Adrenal gland (tissue), 12 donors: ENCODE measurements around the gene KCNMB2. TPM values are rescaled to one million over a fixed set of nuclear protein-coding genes. Genes with fewer than 3 reads are reported as not detected.

ENCODE experiments used
- DNase-seq, 7 donors: peaks; one replicate each; pipeline ENCODE4 v3.0.0-alpha.2; 2019 to 2020
- H3K27ac ChIP-seq, 5 donors: fragments of 200-600 bp; sonication (generic) in 4 of 5; 1 replicate in 3 of 5; 2 replicates in 2 of 5; pipeline versions ENCODE4 v1.5.1 to v1.8.0; 2016 to 2020; ENCODE audit warnings: mild to moderate bottlenecking in 1 of 5
- H3K27me3 ChIP-seq: fragments of 200-600 bp; 2 replicates; pipeline ENCODE4 v1.8.0; 2021
- H3K36me3 ChIP-seq, 2 donors: fragments of 200-600 bp; replicated peaks in 1 of 2; 1 replicate in 1 of 2; 2 replicates in 1 of 2; pipeline versions ENCODE4 v1.5.1 to v1.8.0; 2018 to 2022
- H3K4me1 ChIP-seq, 2 donors: fragments of 200-600 bp; replicated peaks in 1 of 2; 1 replicate in 1 of 2; 2 replicates in 1 of 2; pipeline versions ENCODE4 v1.5.1 to v1.8.0; 2018 to 2021
- H3K4me3 ChIP-seq, 4 donors: fragments of 200-600 bp; sonication (generic) in 3 of 4; one replicate each; pipeline ENCODE4 v1.5.1; 2016 to 2018
- H3K9me3 ChIP-seq, 3 donors: fragments of 200-600 bp; sonication (generic) in 1 of 3; replicated peaks in 1 of 3; 1 replicate in 2 of 3; 2 replicates in 1 of 3; pipeline versions ENCODE4 v1.5.1 to v1.8.0; 2016 to 2021
- POLR2A ChIP-seq, 2 donors: fragments of 450-650 bp; IDR thresholded peaks; one replicate each; pipeline ENCODE4 v1.6.1; 2017; ENCODE audit warnings: antibody characterized with exemption in 2 of 2, mild to moderate bottlenecking in 2 of 2, moderate library complexity in 1 of 2
- WGBS, 4 donors: extraction: QIAGEN DNeasy Blood & Tissue Kit in 2 of 4; methylation state at CpG; one replicate each; pipeline versions ENCODE4 v1.1.5 to v1.1.7; 2013 to 2017; 5-methylcytosine and 5-hydroxymethylcytosine counted together
- intact Hi-C, 2 donors: fragments of 100-400 bp; cut with DNase I; formaldehyde crosslinking; loops; one replicate each; pipeline versions ENCODE4 v1.14.1 to v1.15.0; 2022 to 2023
- polyA plus RNA-seq, 3 donors: library from polyadenylated mRNA; stranded (reverse); fragments of 200-250 nt in 2 of 3; fragments of 350-450 nt in 1 of 3; fragmentation: Illumina TruSeq in 1 of 3; extraction: RNeasy Lipid Tissue Mini Kit (QIAGEN cat#74804) in 1 of 3; gene quantifications; one replicate each; pipeline ENCODE4 v1.2.3, GENCODE V29; 2013 to 2014
- total RNA-seq, 9 donors: library from RNA; depleted of rRNA in 4 of 9; stranded (reverse); fragments of >200 nt in 4 of 9; fragments of 120-200 nt in 1 of 9; fragmentation: NEBNext Ultra II Directional in 1 of 9; extraction: Animal tissue kit (Norgen Biotek cat#: 25700) in 1 of 9; gene quantifications; one replicate each; pipeline versions ENCODE4 v1.1.0 to v1.2.4, GENCODE V29; 2013 to 2023
- TF ChIP-seq, protein P1 (sequence below), 6 experiments: fragments of 450-650 bp in 4 of 6; fragments of 200-600 bp in 2 of 6; sonication (generic) in 1 of 6; IDR thresholded peaks; 1 replicate in 5 of 6; 2 replicates in 1 of 6; pipeline versions ENCODE4 v1.5.1 to v1.8.0; 2016 to 2021; ENCODE audit warnings: antibody characterized with exemption in 6 of 6, mild to moderate bottlenecking in 2 of 6, moderate library complexity in 1 of 6
- donor health status: healthy with polysubstance abuse.
- donor health status: Bipolar disorder and iron deficiency.
- donor health status: DM: yes; HTN: yes; CAD: no.
- donor health status: DM: no; HTN: no; CAD: no.
- donor health status: DM: no; HTN: no; CAD: no.
- donor health status: DM: yes; HTN: yes; CAD: no.

Gene KCNMB2
- total and polyA plus RNA-seq, 12 donors, result 0.58 to 8.6 (median 2.9) TPM; not detected in 3

DNA sequence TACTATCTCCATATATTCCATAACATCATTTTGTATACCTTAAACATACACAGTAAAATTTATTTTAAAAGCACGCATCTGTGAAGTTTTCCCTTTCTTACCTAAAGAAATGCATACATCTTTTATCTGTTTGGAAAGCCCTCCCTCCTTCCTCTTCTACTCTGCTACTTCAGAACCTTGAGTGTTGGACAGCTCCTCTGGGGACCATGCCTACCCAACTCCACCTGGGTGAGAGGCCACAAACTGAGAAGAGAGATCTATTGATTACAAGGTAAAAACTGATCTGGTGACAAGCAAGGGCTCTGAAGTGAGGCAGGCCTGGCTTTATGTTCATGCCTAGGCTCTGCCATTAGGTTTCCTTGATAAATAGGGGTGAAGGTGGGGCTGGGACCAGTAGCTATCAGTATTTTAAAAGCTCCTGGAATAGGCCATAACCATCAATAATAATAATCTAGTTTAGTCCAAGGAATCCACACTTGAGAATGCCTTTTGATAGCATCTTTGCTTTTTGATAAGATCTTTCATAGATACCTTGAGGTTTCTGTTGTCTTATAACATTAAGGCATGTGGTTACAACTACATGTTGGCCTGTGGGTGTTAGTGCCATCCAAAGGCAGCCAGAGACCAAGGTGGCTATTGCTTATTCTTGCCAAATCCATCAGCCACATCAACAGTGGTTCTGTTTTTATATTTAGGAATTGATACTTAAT lies 148.8 kb downstream of the KCNMB2 start:
- TF ChIP-seq, protein P1, sequence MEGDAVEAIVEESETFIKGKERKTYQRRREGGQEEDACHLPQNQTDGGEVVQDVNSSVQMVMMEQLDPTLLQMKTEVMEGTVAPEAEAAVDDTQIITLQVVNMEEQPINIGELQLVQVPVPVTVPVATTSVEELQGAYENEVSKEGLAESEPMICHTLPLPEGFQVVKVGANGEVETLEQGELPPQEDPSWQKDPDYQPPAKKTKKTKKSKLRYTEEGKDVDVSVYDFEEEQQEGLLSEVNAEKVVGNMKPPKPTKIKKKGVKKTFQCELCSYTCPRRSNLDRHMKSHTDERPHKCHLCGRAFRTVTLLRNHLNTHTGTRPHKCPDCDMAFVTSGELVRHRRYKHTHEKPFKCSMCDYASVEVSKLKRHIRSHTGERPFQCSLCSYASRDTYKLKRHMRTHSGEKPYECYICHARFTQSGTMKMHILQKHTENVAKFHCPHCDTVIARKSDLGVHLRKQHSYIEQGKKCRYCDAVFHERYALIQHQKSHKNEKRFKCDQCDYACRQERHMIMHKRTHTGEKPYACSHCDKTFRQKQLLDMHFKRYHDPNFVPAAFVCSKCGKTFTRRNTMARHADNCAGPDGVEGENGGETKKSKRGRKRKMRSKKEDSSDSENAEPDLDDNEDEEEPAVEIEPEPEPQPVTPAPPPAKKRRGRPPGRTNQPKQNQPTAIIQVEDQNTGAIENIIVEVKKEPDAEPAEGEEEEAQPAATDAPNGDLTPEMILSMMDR (IDR thresholded peaks at IDR 0.05), result no peak
- TF ChIP-seq POLR2A (IDR thresholded peaks at IDR 0.05), result no peak
- Histone ChIP-seq H3K27ac (no peak overlapping the region), H3K9me3 (no peaks in the 10 kb centered on the region), H3K36me3 (no peaks in the 10 kb centered on the region), H3K27me3 (no peaks in the 10 kb centered on the region), H3K4me1 (no peaks in the 10 kb centered on the region), H3K4me3 (no peak overlapping the region)
- intact Hi-C loops, result no loop called here
- DNase-seq, result no peak
- WGBS, 4 donors, result 73 to 80% (median 78%) methylated on average over 1 of the region's 1 CpG

DNA sequence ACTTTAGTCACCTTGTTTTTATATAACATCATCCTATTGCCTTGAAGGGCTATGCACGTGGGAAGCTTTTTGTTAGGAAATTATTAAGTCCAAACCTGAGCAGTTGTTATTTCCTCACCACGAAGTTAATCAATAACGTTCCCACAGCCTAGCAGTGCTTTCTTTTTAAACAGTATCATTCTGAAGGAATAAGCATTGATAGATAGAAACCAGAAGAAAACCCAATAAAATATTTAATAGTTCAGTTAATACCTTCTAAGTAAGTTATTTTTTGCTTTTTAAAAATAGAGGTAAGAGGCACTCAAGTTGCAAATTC lies 149.3 kb downstream of the KCNMB2 start:
- Histone ChIP-seq H3K36me3 (no peaks in the 10 kb centered on the region), H3K27me3 (no peaks in the 10 kb centered on the region), H3K4me3 (no peak overlapping the region), H3K4me1 (no peaks in the 10 kb centered on the region), H3K9me3 (no peaks in the 10 kb centered on the region), H3K27ac (no peak overlapping the region)
- intact Hi-C loops, result no loop called here
- TF ChIP-seq, protein P1 (IDR thresholded peaks at IDR 0.05), result no peak
- TF ChIP-seq POLR2A (IDR thresholded peaks at IDR 0.05), result no peak
- 48 to 57% (median 53%) methylated on average over 3 of the region's 3 CpGs for WGBS, 4 donors
- no peak for DNase-seq

DNA sequence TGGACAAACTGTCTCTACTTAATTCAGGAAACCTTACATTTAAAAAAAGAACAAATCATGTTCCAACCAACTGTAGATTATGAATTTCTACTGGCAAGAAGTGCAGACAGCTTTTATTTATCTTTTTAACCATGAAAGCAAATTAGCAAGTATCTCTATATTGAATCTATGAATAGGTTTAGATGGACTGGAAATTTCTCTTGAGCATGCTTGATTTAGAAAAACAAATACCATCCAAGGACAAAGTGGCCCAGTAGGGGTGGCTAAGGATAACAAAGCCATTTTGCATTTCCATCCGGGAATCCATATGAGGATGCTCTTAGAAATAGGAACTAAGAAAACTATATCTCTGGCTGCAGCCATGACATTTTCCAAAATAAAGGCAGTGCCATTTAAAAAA lies 150.6 kb downstream of the KCNMB2 start:
- DNase-seq, result no peak
- intact Hi-C loops, result no loop called here
- no peaks in the 10 kb centered on the region for H3K27me3 ChIP-seq
- no peak overlapping the region for H3K4me3 ChIP-seq
- no peak for TF ChIP-seq POLR2A (IDR thresholded peaks at IDR 0.05)
- TF ChIP-seq, protein P1 (IDR thresholded peaks at IDR 0.05), result no peak
- no peaks in the 10 kb centered on the region for H3K9me3 ChIP-seq
- WGBS, 4 donors, result 39 to 50% (median 48%) methylated on average over 1 of the region's 1 CpG
- no peaks in the 10 kb centered on the region for H3K4me1 ChIP-seq
- H3K27ac ChIP-seq, result no peak overlapping the region
- no peaks in the 10 kb centered on the region for H3K36me3 ChIP-seq

DNA sequence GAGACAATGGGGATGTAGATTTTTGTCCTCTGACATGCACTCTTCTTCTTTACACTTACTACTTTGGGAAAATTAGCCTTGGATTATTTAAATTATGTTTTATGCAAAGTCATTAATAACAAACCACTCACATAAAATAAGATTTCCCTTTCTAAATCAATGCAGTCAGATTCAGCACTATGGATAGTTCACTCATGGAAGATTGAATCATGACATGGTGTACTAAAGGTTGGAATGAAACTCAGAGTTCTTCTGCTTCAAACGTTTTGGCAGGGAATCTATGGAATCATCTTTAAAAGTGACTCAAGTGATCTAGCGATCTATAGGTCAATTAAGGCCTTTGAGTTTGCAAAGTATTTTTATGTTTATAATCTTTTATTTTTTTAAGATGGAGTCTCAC lies 154.3 kb downstream of the KCNMB2 start:
- Histone ChIP-seq H3K9me3 (no peaks in the 10 kb centered on the region), H3K36me3 (no peaks in the 10 kb centered on the region), H3K4me3 (no peak overlapping the region), H3K4me1 (no peaks in the 10 kb centered on the region), H3K27me3 (no peaks in the 10 kb centered on the region), H3K27ac (no peak overlapping the region)
- intact Hi-C loops, result no loop called here
- no peak for DNase-seq
- TF ChIP-seq, protein P1 (IDR thresholded peaks at IDR 0.05), result no peak
- no peak for TF ChIP-seq POLR2A (IDR thresholded peaks at IDR 0.05)
- WGBS, 4 donors, result 37 to 54% (median 43%) methylated on average over 2 of the region's 2 CpGs
